ENCODE data around the gene CYP2J2. TPM values are rescaled to one million over a fixed set of nuclear protein-coding genes. Genes with fewer than 3 reads are reported as not detected.
A peak's percentile ranks its signal among the peaks of the same experiment; 100 is the strongest.
"Not testable (repeated sequence)": the region's sequence is repeated elsewhere in the genome, so short reads cannot be mapped to it uniquely, and the experiment has no call there.

CYP2J2 gene
- total RNA-seq, 1 experiment from 2014 or later: not detected

DNA sequence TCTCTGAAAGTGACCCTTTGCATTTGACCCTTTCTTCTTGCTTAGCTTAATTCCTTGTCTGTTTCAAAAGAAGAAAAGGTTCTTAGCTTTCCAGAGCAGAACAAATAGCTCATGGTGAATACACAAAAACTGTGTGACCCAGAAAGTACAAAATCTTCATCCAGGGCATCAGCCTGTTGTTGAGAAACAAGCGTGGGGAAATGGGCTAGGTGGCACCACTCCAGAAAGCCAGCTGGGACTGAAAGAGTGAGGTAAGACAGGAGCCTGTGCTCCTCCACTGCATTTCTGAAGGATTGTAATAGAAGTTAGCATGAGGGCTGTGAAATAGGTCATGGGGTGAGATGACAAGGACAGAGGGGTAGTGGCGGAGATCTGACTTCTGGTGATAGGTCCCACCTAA lies 45.8 kb downstream of the CYP2J2 start:
- in situ Hi-C loops (cut with HindIII; ENCODE audit: low sequenced_read_pairs): no loop called here
- DNase-seq (ENCODE audit: low spot score): peak; percentile 20

GRCh38 chr1:59879996-59880505 lies 46.5 kb downstream of the CYP2J2 start:
- in situ Hi-C loops (cut with HindIII; ENCODE audit: low sequenced_read_pairs): no loop called here
- DNase-seq (ENCODE audit: low spot score): no peak

DNA sequence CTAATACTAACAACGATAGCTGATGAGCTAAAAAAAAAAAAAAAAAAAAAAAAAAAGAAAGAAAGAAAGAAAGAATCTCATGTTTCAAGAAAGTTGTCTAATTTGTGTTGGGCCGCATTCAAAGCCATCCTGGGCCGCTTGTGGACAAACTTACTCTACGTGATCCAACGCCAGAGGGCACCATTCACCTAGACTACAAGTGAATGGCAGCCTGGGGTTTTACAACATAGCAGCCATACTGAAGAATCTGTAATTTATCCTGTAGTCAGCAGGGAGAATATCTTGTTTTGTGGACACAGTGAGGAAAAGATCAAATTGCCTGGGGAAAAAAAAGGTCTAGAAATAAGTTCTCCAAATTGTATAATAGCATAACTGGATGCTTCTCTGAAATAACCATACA lies 47.0 kb downstream of the CYP2J2 start:
- DNase-seq (ENCODE audit: low spot score): peak; percentile 31
- in situ Hi-C loops (cut with HindIII; ENCODE audit: low sequenced_read_pairs): no loop called here

GRCh38 chr1:59878370-59878769 lies 48.2 kb downstream of the CYP2J2 start:
- in situ Hi-C loops (cut with HindIII; ENCODE audit: low sequenced_read_pairs): no loop called here

GRCh38 chr1:59877108-59877682 lies 49.4 kb downstream of the CYP2J2 start:
- in situ Hi-C loops (cut with HindIII; ENCODE audit: low sequenced_read_pairs): no loop called here
- no peak for DNase-seq (ENCODE audit: low spot score)

More at GRCh38 chr1:59878370-59878769, 48.2 kb downstream of the CYP2J2 start:
- DNase-seq (ENCODE audit: low spot score): no peak

GRCh38 chr1:59871746-59872145 lies 54.8 kb downstream of the CYP2J2 start:
- in situ Hi-C loops (cut with HindIII; ENCODE audit: low sequenced_read_pairs): no loop called here
- no peak for DNase-seq (ENCODE audit: low spot score)

DNA sequence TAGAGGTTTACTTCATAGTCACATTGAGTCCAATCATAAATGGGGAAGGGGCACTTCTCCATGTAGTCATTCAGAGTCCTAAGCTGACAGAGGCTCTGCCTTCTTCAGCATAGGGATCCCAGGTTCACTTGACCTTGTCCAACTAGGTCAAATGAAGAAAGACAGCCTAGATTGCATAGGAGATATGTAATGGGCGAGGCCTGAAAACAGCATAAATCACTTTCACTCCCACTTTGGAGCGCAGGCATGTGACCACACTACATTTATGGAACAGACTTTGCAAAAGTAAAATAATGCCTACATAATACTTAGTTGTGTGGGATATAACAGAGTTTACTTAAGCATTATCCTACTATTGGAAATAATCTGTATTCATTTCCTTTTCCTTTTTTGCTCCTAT lies 60.1 kb downstream of the CYP2J2 start:
- in situ Hi-C loops (cut with HindIII; ENCODE audit: low sequenced_read_pairs): no loop called here
- no peak for DNase-seq (ENCODE audit: low spot score)

- in situ Hi-C loops (cut with HindIII; ENCODE audit: low sequenced_read_pairs): no loop called here
- DNase-seq (ENCODE audit: low spot score): no peak
Measured at GRCh38 chr1:59857679-59858354, 68.8 kb downstream of the CYP2J2 start.

GRCh38 chr1:59856725-59857338 lies 69.7 kb downstream of the CYP2J2 start:
- DNase-seq (ENCODE audit: low spot score): peak; percentile 45
- in situ Hi-C loops (cut with HindIII; ENCODE audit: low sequenced_read_pairs): no loop called here

- in situ Hi-C loops (cut with HindIII; ENCODE audit: low sequenced_read_pairs); DNase-seq (ENCODE audit: low spot score): not testable (repeated sequence)
Measured at GRCh38 chr1:59855297-59855696, 71.3 kb downstream of the CYP2J2 start.

- no peak for DNase-seq (ENCODE audit: low spot score)
- in situ Hi-C loops (cut with HindIII; ENCODE audit: low sequenced_read_pairs): no loop called here
Measured at GRCh38 chr1:59852117-59852516, 74.5 kb downstream of the CYP2J2 start.

GRCh38 chr1:59846895-59847282 lies 79.7 kb downstream of the CYP2J2 start:
- DNase-seq (ENCODE audit: low spot score): no peak
- in situ Hi-C loops (cut with HindIII; ENCODE audit: low sequenced_read_pairs): no loop called here

- in situ Hi-C loops (cut with HindIII; ENCODE audit: low sequenced_read_pairs): no loop called here
- DNase-seq (ENCODE audit: low spot score): no peak
Measured at GRCh38 chr1:59846209-59846894, 80.2 kb downstream of the CYP2J2 start.

- no peak for DNase-seq (ENCODE audit: low spot score)
- in situ Hi-C loops (cut with HindIII; ENCODE audit: low sequenced_read_pairs): no loop called here
Measured at GRCh38 chr1:59845091-59845490, 81.5 kb downstream of the CYP2J2 start.

Other genes with a start within 250 kb of the CYP2J2 start
- not detected in 2 replicates for gene HOOK1, start 111.8 kb downstream of the CYP2J2 start, total RNA-seq (2014; rRNA removed; shearing (Covaris generic))
- gene C1orf87, start 147.0 kb upstream of the CYP2J2 start, total RNA-seq (2014; rRNA removed; shearing (Covaris generic)): not detected in 2 replicates

Measured in G401 (cell line).